CD4-positive, alpha-beta T cell (primary cell): Measurements from ENCODE around the gene TMEM131. TPM values are rescaled to one million over a fixed set of nuclear protein-coding genes. Genes with fewer than 3 reads are reported as not detected.

Experiments used
- ATAC-seq: fragments of 200-7000 bp; cut with Tn5 transposase; one replicate; pipeline ENCODE4 v1.10.0; 2022; ENCODE audit warnings: mild to moderate bottlenecking; ENCODE audit not compliant: poor library complexity
- CTCF ChIA-PET: fragments of 350-600 bp; sonication (Branson Sonifier 250); formaldehyde crosslinking; loops from one replicate; lab custom pipeline; 2021; ENCODE audit warnings: antibody characterized with exemption, inconsistent platforms; lab: Charles Lee
- POLR2A ChIA-PET: fragments of 350-600 bp; sonication (Branson Sonifier 250); formaldehyde crosslinking; loops from one replicate; lab custom pipeline; 2021; ENCODE audit warnings: antibody characterized with exemption, inconsistent platforms; lab: Charles Lee
- DNase-seq, 14 experiments: peaks; one replicate each; pipeline ENCODE4 v3.0.0-alpha.2; 2013 to 2020; ENCODE audit warnings: mixed read lengths in 2 of 14
- H3K27ac ChIP-seq, 2 donors: one replicate each; pipeline versions ENCODE4 v1.5.1 to v1.7.0; 2013; ENCODE audit warnings: low read length in 2 of 2, low read depth in 1 of 2, mild to moderate bottlenecking in 1 of 2
- H3K27me3 ChIP-seq, 2 experiments: 1 replicate in 1 of 2; 2 replicates in 1 of 2; pipeline versions ENCODE4 v1.6.1 to v1.7.0; 2013; ENCODE audit warnings: low read length in 2 of 2, control low read depth in 1 of 2, mild to moderate bottlenecking in 1 of 2, moderate library complexity in 1 of 2; ENCODE audit not compliant: insufficient read depth in 2 of 2, control insufficient read depth in 1 of 2
- H3K36me3 ChIP-seq: one replicate; pipeline ENCODE4 v1.6.1; 2013; ENCODE audit warnings: low read length, control low read depth; ENCODE audit not compliant: insufficient read depth
- H3K4me1 ChIP-seq: one replicate; pipeline ENCODE4 v1.6.1; 2013; ENCODE audit warnings: low read length, control low read depth; ENCODE audit not compliant: insufficient read depth
- H3K4me3 ChIP-seq: one replicate; pipeline ENCODE4 v1.5.1; 2013; ENCODE audit warnings: mild to moderate bottlenecking, low read length, moderate library complexity
- H3K9me3 ChIP-seq, 2 experiments: 1 replicate in 1 of 2; 2 replicates in 1 of 2; pipeline versions ENCODE4 v1.6.1 to v1.7.0; 2013; ENCODE audit warnings: low read length in 2 of 2, mild to moderate bottlenecking in 2 of 2, control low read depth in 1 of 2, moderate library complexity in 1 of 2; ENCODE audit not compliant: control insufficient read depth in 1 of 2, insufficient read depth in 1 of 2
- H3K27ac Mint-ChIP-seq: one replicate; pipeline ENCODE4 v1.8.0; 2020; ENCODE audit warnings: mixed read lengths
- H3K27me3 Mint-ChIP-seq: one replicate; pipeline ENCODE4 v1.8.0; 2021; ENCODE audit warnings: mixed read lengths
- H3K36me3 Mint-ChIP-seq: one replicate; pipeline ENCODE4 v1.8.0; 2021; ENCODE audit warnings: low read depth, mixed read lengths
- H3K4me1 Mint-ChIP-seq: one replicate; pipeline ENCODE4 v1.8.0; 2021; ENCODE audit warnings: low read depth, mixed read lengths
- H3K4me3 Mint-ChIP-seq: one replicate; pipeline ENCODE4 v1.8.0; 2020; ENCODE audit warnings: mild to moderate bottlenecking, mixed read lengths
- H3K9me3 Mint-ChIP-seq: one replicate; pipeline ENCODE4 v1.8.0; 2020; ENCODE audit warnings: mixed read lengths
- intact Hi-C, 2 experiments: fragments of 100-400 bp; cut with DNase I in 1 of 2; cut with micrococcal nuclease in 1 of 2; formaldehyde crosslinking; loops; one replicate each; pipeline versions ENCODE4 v1.15.1 to v1.9.0; 2023 to 2025; cut with DNase I, micrococcal nuclease
- total RNA-seq, 174 experiments: library from RNA in 2 of 174; stranded (reverse) in 2 of 174; gene quantifications; one replicate each; pipeline ENCODE4 v1.2.3 and lab custom pipeline; 2021 to 2026
- TF ChIP-seq, protein P1 (sequence below): fragments of 200-600 bp; IDR thresholded peaks from one replicate; pipeline ENCODE4 v1.8.0; 2022; ENCODE audit warnings: antibody characterized with exemption, mild to moderate bottlenecking

The TMEM131 gene
- total RNA-seq, 2 experiments from 2014 or later: 29.2 to 33.6 TPM

DNA sequence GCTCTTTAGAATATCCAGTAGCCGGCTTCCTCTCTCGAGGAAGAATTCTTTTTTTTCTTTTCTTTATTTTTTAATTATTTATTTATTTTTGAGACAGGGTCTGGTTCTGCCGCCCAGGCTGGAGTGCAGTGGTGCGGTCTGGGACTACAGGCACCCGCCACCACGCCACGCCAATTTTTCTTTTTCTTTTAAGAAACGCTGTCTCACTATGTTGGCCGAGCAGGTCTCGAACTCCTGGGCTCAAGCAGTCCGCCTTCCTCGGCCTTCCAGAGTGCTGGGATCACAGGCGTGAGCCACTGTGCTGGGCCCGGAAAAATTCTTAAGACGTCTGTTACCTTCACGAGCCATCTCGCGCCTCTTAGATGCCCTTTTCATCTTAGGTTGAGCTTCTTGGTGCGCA, 931 bp upstream of the TMEM131 start:
- TF ChIP-seq, protein P1, sequence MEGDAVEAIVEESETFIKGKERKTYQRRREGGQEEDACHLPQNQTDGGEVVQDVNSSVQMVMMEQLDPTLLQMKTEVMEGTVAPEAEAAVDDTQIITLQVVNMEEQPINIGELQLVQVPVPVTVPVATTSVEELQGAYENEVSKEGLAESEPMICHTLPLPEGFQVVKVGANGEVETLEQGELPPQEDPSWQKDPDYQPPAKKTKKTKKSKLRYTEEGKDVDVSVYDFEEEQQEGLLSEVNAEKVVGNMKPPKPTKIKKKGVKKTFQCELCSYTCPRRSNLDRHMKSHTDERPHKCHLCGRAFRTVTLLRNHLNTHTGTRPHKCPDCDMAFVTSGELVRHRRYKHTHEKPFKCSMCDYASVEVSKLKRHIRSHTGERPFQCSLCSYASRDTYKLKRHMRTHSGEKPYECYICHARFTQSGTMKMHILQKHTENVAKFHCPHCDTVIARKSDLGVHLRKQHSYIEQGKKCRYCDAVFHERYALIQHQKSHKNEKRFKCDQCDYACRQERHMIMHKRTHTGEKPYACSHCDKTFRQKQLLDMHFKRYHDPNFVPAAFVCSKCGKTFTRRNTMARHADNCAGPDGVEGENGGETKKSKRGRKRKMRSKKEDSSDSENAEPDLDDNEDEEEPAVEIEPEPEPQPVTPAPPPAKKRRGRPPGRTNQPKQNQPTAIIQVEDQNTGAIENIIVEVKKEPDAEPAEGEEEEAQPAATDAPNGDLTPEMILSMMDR: no peak
- CTCF ChIA-PET: interaction anchor here (0.8 kb wide), 1 partner anchor 126 kb away, joined by 3 read pairs; no protein-coding TSS in a partner anchor
- Mint-ChIP-seq H3K36me3 (peaks cover 4% of the 10 kb centered on the region), H3K27me3 (no peaks in the 10 kb centered on the region), H3K4me3 (peak overlapping the region; percentile 90), H3K4me1 (peaks cover 38% of the 10 kb centered on the region), H3K27ac (peak overlapping the region; percentile 83), H3K9me3 (no peaks in the 10 kb centered on the region)
- DNase-seq (peak in 1 of 14 experiments; percentile 32), ATAC-seq (no peak)
- Histone ChIP-seq H3K36me3 (no peaks in the 10 kb centered on the region), H3K27me3 (no peaks in the 10 kb centered on the region), H3K4me3 (peak overlapping the region; percentile 70), H3K27ac (no peak overlapping the region), H3K9me3 (no peaks in the 10 kb centered on the region), H3K4me1 (peaks cover 12% of the 10 kb centered on the region)
- intact Hi-C loops: loop anchor here in 1 of 2 experiments (5.0 to 10.0 kb wide), 9 partner anchors 282 to 1359 kb away; partner anchors contain the start of genes ACTR1B, COX5B, EIF5B and KANSL3
- POLR2A ChIA-PET: interaction anchor here (0.6 to 1.0 kb wide), 2 partner anchors 59 to 351 kb away, joined by 3 read pairs; partner anchors contain the start of gene COX5B

DNA sequence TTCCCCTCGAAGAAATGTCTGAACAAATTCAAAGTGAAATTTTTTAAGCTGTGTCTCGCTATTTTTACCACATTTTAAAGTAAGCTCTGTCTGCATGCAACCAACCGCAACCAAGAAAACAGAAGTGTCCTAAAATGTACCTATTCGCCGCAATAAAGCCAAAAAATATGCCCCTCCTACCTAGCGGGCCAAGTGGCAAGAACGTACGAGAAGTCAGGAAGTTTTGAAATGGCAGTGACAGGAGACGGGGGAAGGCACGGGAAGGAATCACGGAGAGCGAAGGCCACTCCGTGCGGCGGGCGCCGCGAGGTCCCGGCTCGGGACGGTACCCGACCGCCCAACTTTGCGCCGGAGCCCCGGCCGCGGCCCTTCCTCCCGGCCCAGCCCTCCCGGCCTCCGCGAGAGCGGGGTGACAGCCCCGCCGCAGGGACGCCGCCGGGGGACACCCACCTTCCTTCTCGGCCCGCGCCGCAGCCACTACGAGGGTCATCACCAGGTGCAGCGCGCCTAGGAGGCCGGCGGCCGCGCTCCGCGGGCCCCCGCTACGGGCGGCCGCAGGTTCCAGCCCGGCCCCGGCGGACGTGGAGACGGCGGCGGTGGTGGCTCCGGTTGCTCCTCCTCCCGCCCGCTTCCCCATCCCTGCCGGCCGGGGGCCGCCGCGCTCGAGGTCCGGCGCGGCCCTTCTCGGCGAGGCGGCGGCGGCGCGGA, 568 bp downstream of the TMEM131 start:
- H3K4me1 Mint-ChIP-seq: peaks cover 51% of the 10 kb centered on the region
- H3K4me3 Mint-ChIP-seq: peak overlapping the region; percentile 94
- H3K4me1 ChIP-seq: peaks cover 17% of the 10 kb centered on the region
- peak overlapping the region; percentile 88 to 93 for H3K27ac ChIP-seq
- no peaks in the 10 kb centered on the region for H3K9me3 Mint-ChIP-seq
- ChIA-PET CTCF (no interaction called here), POLR2A (interaction anchor here (0.5 to 1.0 kb wide), 2 partner anchors 16 to 31 kb away, joined by 3 to 4 read pairs; no protein-coding TSS in a partner anchor)
- peaks cover 4% of the 10 kb centered on the region for H3K36me3 Mint-ChIP-seq
- peak overlapping the region; percentile 70 for H3K4me3 ChIP-seq
- intact Hi-C loops: loop anchor here in 1 of 2 experiments (5.0 to 10.0 kb wide), 9 partner anchors 280 to 1358 kb away; partner anchors contain the start of genes ACTR1B, COX5B, EIF5B and KANSL3
- no peaks in the 10 kb centered on the region for H3K27me3 ChIP-seq
- TF ChIP-seq, protein P1: no peak
- no peaks in the 10 kb centered on the region for H3K9me3 ChIP-seq
- H3K27ac Mint-ChIP-seq: peak overlapping the region; percentile 86
- H3K36me3 ChIP-seq: no peaks in the 10 kb centered on the region
- no peaks in the 10 kb centered on the region for H3K27me3 Mint-ChIP-seq
- peak; percentile 10 to 86 (median 28) for DNase-seq
- ATAC-seq: peak; percentile 19

DNA sequence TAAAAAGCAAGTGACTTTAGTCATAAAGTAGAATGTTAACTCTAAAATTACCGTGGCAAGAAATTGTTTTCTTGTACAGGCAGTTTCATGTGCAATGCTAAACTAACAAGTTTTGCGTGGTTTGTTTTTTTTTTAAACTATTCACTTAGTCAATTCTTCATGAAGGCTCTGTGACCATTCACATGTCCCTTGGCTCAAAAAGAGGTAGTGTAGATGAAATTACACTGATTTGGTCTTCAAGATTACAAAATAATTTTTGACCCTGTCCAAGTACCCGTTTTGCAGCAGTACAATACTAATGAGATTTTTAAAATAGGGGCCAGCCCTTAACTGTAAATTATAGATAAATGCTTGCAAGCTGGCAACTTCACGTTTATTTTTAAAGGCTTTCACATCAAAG, 1.3 kb downstream of the TMEM131 start:
- POLR2A ChIA-PET: interaction anchor here (0.5 kb wide), 1 partner anchor 15 kb away, joined by 3 read pairs; no protein-coding TSS in a partner anchor
- H3K4me1 ChIP-seq: peaks cover 17% of the 10 kb centered on the region
- TF ChIP-seq, protein P1: no peak
- no peaks in the 10 kb centered on the region for H3K9me3 Mint-ChIP-seq
- peaks cover 57% of the 10 kb centered on the region for H3K4me1 Mint-ChIP-seq
- H3K36me3 ChIP-seq: no peaks in the 10 kb centered on the region
- H3K4me3 Mint-ChIP-seq: peak overlapping the region; percentile 94
- H3K27me3 Mint-ChIP-seq: no peaks in the 10 kb centered on the region
- peaks cover 4% of the 10 kb centered on the region for H3K36me3 Mint-ChIP-seq
- no peaks in the 10 kb centered on the region for H3K27me3 ChIP-seq
- CTCF ChIA-PET: no interaction called here
- no peak overlapping the region for H3K27ac ChIP-seq
- H3K4me3 ChIP-seq: peak overlapping the region; percentile 70
- DNase-seq (no peak), ATAC-seq (no peak)
- H3K27ac Mint-ChIP-seq: peak overlapping the region; percentile 86
- intact Hi-C loops: loop anchor here (5.0 to 10.0 kb wide), 7 partner anchors 37 to 1340 kb away; partner anchors contain the start of genes EIF5B (in 1 of the 2), LIPT1 (in 1 of the 2), LMAN2L (in 1 of the 2) and MITD1 (in 1 of the 2)
- H3K9me3 ChIP-seq: no peaks in the 10 kb centered on the region
